Activated T-cell treated with anti-CD3 and anti-CD28 coated beads, Interleukin-2, amount 50 U/mL, for 1 hour (primary cell): ENCODE measurements around the gene MYO7A.

Experiments
- DNase-seq: peaks from one replicate; pipeline ENCODE4 v3.0.0-alpha.2; 2020

The MYO7A gene

GRCh38 chr11:77129842-77130756 is 2.1 kb downstream of the MYO7A start:
- DNase-seq, result no peak

- DNase-seq, result no peak
These were observed 2.9 kb downstream of the MYO7A start for GRCh38 chr11:77130763-77131513.

- DNase-seq, result no peak
These were observed 3.5 kb downstream of the MYO7A start for GRCh38 chr11:77131560-77131959.

- DNase-seq, result no peak
These were observed 7.0 kb downstream of the MYO7A start for GRCh38 chr11:77135069-77135468.

DNA sequence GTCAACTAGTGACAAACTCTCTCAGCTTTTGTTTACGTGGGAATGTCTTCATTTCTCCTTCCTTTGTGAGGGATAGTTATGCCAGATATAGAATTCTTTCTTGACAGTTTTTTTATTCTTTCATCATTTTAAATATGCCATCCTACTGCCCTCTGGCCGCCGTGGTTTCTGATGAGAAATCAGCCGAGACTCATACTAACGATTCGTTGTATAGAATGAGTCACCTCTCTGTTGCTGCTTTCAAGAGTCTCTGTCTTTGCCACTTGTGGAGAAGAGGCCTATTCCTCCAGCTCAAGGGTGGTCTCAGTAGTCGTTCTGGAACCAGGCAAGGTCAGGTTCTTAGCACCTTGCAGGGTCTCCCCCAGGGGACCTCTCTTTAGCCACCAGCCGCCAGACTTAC is 8.0 kb downstream of the MYO7A start:
- no peak for DNase-seq

- no peak for DNase-seq
These were observed 8.9 kb downstream of the MYO7A start for GRCh38 chr11:77136784-77137420.

DNA sequence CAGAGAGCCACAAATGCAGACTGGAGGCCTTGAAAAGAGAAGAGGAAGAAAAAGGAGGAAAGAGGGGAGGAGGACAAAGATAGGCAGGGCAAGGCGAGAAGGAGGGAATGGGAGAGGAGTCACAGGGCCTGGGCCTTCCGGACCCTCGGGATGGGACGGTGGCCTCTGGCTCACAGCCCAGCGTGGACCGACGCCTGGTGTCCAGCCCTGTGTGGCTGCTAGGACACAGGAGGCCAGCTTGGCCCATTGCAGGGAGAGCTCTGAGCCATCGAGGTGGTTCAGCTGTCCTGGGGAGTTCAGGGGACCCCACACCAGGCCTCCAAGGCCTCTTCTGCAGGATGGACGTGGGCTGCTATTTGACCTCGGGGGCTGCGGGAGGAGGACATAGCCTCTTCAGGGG is 9.4 kb downstream of the MYO7A start:
- DNase-seq, result no peak

DNA sequence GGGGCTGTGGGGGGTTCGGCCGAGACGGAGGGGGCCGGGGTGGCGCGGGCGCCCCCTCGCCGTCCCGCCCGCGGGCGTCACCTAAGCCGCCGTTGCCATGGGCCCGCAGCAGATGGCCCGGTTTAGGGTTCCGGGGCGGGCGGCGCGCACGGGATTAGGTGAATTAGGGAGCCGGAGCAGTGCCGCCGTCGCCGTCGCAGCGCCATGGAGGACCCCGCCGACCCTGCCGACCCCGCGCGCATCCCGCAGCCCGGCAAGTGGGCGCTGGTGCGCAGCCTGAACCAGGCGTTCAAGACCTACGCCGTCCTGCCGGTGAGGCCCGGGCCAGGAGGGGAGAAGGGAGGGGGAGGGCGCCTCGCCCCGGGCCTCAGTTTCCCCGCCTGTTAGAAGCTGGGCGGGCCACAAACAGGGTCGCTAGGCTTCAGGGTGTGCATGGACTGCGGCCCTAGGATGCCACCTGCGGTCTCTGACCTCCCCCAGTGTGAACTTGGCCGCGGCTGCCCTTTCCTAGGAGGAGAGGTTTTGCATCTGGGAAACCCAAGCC is 10.1 kb downstream of the MYO7A start:
- DNase-seq, result no peak

DNA sequence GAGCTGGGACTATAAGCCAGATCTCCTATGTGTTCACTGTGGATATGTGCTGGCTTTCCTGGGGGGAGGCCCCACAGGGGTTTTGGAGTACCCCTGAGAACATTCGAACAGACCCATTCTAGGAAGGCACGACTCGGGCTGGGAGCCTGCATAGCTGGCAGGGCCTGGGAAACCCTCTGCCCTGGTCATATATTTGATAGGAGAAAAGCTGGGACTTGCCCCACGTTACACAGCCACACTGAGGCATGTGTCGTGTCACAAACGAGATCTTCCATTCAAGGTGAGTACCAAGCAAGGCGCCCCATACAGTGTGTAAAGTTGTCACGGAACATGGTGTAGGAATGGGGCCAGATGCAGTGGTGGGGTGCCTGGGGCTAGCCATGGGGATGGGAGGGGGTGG is 11.2 kb downstream of the MYO7A start:
- no peak for DNase-seq

GRCh38 chr11:77140231-77140851 is 12.3 kb downstream of the MYO7A start:
- DNase-seq, result no peak

- DNase-seq, result no peak
These were observed 13.0 kb downstream of the MYO7A start for GRCh38 chr11:77141034-77141433.

- no peak for DNase-seq
These were observed 13.4 kb downstream of the MYO7A start for GRCh38 chr11:77141475-77141874.

DNA sequence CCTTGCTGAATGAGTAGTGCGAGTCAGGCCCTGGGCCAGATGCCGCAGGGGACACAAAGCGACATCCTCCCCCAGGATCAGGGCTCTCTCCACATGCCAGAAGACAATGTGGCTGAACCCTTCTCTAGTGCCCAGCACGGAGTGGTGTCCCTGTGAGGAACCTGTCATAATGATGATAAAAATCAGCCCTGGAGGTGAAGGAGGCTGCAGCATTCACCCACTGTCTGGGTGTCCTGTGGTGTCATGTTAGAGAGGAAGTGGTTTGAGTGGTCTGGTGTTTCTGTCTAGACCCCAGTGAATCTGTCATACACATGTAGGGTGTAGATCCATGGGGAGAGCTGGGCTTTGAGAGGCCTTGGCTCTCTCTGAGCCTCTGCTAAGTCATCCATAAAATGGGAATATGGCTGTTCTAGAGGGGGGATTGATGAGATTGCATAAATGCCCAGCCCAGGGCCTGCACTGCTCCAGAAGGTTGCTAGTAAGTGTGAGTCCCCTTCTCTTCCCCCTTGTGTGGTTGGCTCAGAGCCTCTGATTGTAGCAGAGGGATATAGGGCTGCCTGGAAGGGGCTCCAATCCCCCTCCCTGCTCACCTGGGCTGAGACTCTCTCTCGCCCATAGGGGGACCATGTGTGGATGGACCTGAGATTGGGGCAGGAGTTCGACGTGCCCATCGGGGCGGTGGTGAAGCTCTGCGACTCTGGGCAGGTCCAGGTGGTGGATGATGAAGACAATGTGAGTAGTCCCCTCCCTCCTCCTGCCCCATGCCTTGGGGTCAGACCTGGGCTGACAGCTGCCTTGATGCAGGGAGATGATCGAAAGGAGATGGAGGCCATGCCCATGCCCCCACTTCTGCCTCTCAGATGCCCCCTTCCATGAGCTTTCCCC is 14.3 kb downstream of the MYO7A start:
- DNase-seq, result no peak

DNA sequence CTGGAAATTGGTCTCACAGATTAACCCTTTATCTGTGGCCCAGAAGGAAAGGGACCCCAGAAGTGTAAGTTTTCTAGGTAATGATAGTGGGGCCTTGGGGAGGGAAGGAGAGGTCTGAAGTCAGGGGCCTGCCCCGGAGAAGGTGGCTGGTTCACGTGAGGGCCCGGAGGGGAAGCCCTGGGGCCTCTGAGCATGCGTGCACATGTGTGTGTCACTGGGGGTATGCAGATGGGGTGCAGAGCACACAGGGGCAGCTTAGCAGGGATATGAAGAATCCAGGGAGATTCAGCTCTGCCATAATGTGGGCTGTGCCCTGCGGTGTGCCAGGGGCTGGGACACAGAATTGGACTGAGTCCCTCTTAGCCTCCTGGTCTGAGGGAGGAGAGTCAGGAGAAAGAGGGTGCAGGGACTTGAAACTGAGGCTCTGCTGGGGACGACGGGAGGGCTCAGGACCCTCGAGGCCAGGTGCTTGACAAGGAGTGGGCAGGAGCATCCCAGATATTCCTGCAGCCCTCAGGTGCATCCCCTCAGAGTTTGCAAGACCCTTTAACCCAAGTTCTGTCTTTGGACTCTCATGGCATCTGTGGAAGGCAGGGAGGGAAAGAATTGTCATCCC is 15.5 kb downstream of the MYO7A start:
- DNase-seq, result no peak

GRCh38 chr11:77144196-77144856 is 16.3 kb downstream of the MYO7A start:
- DNase-seq, result no peak

- no peak for DNase-seq
These were observed 16.9 kb downstream of the MYO7A start for GRCh38 chr11:77144857-77145428.

- no peak for DNase-seq
These were observed 18.4 kb downstream of the MYO7A start for GRCh38 chr11:77146261-77147035.

- no peak for DNase-seq
These were observed 18.9 kb downstream of the MYO7A start for GRCh38 chr11:77147036-77147315.

GRCh38 chr11:77147668-77148321 is 19.7 kb downstream of the MYO7A start:
- DNase-seq, result peak; percentile 50
